ENCODE results near the gene INPP4B.
"Not testable (repeated sequence)": the region's sequence is repeated elsewhere in the genome, so short reads cannot be mapped to it uniquely, and the experiment has no call there.

Gene INPP4B

DNA sequence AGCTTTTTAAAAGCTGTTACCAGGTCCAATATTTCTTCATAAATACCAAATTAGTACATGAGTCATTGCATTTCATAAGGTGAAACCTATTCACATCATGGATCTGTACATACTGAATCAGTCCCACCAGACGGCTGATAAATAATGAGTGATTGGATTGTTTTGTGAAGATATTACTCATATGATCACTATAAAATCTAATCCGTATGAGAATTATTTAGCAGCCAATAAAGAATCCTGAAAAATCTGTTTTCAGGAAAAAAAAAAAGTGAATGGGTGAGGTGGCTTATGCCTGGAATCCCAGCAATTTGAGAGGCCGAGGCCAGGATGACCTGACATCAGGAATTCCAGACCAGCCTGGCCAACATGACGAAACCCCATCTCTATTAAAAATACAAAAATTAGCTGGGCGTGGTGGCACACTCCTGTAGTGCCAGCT lies 438.1 kb downstream of the INPP4B start:
- no peak for DNase-seq (ENCODE audit: low spot score)

DNA sequence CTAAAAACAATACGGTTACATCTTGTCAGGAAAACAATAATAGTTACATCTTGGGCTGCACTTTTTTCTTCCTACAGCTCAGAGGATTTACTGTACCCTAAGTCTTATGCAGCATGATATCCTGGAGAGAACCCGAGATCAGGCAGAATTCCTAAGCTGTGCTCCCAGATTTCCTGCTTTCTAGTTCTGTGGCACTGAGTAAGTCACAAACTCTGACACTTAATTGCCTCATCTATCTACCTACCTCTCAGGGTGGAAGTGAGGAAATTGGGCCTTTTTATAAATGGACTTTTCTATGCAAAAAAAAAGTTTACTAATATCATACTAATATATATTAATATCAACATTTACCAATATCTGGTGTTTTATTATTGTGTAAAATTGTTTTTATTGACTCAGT lies 438.5 kb downstream of the INPP4B start:
- no peak for DNase-seq (ENCODE audit: low spot score)

DNA sequence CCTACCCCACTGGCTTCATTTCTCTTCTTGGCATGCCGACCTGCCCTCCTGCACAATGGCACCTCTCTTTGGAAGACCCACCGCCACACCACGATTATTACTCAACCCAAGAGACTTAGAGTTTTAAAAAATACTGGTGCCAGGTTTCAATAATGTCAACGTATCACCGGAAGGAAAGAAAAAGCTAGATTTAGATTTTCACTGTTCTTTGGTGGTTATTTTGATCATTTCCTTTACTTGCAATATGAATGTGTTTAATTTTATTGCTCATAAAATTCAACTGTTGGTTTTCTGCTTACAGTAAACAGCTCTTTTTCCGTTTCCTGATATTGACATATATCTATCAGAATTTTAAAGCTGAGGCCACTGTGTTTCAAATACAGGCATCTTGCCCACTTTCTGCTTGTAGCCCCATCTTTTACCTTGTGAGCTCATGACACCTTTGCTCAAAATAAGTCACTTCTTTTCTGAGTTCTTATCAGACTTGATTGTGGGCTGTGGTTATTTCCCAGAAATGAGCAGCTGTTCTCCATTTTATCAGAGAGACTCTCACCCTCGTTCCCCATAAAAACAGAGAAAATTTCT lies 439.1 kb downstream of the INPP4B start:
- DNase-seq (ENCODE audit: low spot score): no peak

DNA sequence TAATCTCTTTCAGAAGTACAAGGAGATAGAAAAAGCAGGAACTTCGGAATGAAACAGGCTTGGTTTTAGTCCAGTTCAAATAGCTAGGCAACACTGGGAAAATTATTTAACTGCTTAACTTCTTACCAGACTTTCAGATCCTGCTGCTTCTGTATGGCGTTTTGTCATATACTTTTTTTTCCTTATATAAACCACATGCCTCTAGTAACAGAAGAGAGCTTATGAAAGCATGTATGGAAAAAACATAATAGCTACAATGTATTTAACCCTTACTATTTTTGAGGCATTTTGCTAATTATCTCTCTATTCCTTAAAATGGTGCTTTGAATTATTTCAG lies 439.6 kb downstream of the INPP4B start:
- DNase-seq (ENCODE audit: low spot score): no peak

GRCh38 chr4:142405695-142406498 lies 440.2 kb downstream of the INPP4B start:
- no peak for DNase-seq (ENCODE audit: low spot score)

DNA sequence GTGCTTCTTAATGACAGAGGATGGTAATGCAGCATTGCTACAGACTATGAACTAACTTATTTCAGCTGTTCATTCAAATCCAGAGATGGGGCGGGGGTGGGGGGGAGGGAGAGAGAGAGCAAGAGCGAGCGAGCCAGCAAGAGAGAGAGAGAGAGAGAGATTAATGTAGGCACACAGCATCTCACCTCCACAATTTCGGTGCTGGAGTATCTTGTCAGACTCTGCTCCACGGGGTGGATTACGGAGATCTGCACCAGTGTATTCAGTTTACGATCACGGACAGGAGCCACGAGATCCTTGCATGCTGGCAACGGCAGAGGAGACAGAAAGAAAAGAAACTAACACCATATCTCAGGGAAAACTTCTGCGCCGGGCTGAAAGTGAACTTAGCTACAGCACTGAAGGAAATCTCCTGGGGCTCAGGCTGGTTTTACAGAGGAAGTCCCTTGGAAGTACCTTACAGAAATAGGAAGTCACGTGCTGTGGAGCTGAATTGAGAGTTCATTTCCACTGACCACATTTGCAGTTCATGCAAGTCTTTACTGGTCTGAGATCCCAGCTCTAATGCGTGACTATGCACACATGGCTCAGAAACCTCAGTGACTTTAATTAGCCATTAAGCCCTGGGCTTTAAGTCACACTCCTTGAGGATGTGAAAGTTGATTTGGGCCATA lies 440.9 kb downstream of the INPP4B start:
- DNase-seq (ENCODE audit: low spot score): no peak

- no peak for DNase-seq (ENCODE audit: low spot score)
Measured at GRCh38 chr4:142404191-142404611, 441.9 kb downstream of the INPP4B start.

DNA sequence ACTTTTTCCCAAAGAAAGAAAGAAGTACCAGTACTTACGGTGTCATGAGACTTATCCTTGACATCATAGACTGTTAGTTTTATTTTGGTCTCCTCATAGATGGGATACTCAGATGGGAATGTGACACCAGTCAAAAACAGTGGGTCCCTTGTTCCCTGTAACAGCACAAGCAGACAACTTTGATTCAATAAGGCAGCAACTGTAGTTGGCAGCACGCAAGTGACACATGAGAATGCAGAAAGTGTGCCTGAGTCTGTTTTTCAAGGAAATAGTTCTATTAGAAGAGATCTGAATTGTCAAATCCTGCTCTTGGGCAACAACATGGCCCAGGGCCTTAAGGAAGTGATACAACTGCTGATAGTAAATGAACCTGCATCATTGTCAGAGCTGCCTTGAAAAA lies 443.2 kb downstream of the INPP4B start:
- DNase-seq (ENCODE audit: low spot score): no peak

- no peak for DNase-seq (ENCODE audit: low spot score)
Measured at GRCh38 chr4:142402156-142402555, 443.9 kb downstream of the INPP4B start.

GRCh38 chr4:142397364-142397991 lies 448.6 kb downstream of the INPP4B start:
- DNase-seq (ENCODE audit: low spot score): not testable (repeated sequence)

DNA sequence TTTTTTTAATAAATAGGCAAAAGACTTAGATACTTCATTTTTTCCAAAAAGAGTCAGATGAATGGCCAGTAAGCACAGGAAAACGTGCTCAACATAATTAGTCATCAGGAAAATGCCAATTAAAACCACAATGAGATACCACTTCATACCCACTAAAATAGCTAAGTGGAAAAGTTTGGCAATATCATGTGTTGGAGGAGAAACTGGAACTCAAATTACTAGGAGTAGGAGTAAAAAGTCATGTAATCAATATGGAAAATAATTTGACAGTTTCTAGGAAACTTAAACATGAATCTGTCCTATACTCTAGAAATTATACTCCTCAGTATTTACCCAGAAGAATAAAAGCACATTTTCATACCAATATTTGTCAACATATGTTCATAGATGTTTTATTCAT lies 449.8 kb downstream of the INPP4B start:
- no peak for DNase-seq (ENCODE audit: low spot score)

DNA sequence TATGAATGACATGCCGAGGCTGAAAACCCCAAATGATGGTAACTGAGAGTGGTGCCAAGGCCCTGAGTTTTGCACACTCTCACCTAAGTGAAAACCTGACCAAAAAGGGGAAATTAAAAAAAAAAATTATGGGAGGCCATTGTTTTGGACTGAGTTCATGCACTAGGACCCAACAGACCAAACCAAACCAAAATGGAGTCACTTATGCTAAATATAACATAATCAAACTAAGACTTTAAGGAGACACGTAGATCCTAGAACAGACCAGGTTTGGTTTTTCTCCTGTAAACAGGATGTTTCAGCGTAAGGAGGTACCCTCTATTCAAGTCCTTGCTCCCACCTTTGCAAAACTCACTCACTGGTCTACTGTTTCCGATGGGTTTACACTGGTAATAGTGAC lies 453.0 kb downstream of the INPP4B start:
- no peak for DNase-seq (ENCODE audit: low spot score)

DNA sequence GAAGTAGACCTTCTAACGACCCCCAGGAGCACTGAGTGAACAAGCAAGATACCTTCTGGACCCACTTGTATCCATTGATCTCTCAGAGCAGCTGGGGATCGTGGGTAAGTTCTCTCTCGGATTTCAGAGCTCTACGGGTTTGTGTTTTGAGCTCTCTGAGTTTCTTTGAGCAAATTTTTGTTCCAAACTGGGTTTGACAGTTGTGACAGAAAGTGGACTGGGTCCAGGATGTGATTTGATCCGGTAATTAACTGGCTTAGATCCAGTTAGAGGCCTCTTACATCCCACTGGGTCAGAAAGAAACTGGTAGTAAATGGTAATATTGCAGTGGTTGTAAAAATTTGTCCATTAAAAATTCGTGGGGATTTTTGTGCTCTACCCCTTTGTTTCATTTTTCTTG lies 459.2 kb downstream of the INPP4B start:
- DNase-seq (ENCODE audit: low spot score): no peak

DNA sequence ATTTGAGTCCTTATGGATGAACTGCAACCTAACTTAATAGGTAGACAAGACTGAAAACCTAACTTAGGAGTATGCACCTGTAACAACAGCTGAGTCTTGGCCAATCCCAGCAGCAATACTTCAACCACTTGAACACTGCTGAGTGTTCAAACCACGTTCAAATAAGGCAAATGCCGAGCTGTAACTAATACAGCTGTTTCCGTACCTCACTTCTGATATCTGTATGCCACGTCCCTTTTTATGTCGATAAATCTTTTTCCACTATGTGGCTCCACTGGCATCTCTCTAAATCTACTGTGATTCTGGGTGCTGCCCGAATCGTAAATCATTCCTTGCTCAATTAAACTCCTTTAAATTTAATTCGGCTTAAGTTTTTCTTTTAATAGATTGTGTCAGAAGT lies 459.7 kb downstream of the INPP4B start:
- DNase-seq (ENCODE audit: low spot score): no peak

- DNase-seq (ENCODE audit: low spot score): no peak
Measured at GRCh38 chr4:142383800-142384470, 462.2 kb downstream of the INPP4B start.

GRCh38 chr4:142383354-142383753 lies 462.7 kb downstream of the INPP4B start:
- no peak for DNase-seq (ENCODE audit: low spot score)

- DNase-seq (ENCODE audit: low spot score): no peak
Measured at GRCh38 chr4:142380052-142380602, 466.0 kb downstream of the INPP4B start.

DNA sequence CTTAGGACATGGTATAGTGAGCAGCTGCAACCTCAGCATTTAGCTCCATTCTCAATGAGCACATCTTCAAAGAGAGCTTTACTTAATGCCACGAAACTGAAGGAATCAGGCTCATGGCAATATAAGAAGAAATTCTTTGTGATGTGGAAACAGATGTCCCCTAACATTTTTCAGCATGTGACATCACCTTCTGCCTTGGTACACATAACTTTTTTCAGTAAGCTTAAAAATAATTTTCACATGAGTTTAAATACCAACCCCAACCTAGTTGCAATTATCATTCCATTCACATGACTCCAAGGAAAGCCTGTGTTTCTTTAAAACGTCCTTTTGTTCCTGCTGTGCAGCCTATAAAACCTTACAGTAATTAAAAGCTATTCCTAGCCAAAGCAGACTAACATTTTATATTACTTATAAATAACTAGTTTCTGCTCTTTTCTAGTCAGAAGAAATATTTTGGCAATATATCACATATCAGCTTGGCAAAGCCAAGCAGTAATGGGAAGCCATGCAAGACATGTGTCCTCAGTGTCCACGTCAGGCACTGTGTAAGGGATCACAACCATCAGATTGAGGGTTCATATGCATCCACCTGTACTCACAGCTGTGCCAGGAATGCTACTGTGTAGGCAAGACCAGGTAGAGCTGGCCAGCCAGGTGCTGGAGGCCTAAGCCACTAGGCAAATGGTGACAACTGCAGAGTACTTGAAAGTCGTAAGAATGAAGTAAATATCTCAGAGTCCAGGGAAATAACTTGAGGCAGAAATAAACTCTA lies 466.6 kb downstream of the INPP4B start:
- DNase-seq (ENCODE audit: low spot score): no peak

DNA sequence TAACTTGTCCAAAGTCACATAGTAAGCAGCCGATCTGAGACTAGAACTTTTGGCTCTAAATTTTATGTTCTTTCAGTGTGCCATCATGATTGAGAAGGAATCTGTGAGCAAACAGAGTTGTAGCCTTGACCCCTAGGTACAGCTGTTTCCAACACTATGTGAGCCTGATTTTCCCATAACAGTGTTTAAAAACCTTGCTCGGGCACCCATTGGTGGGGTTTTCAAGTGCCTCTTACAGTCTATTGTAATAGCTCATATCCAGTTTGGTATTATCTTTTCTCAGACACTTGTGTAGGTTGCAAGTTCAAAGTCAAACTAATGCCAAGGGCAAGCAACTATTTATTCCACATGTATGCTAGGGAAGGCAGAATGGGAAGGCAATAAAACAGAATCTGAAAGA lies 467.9 kb downstream of the INPP4B start:
- DNase-seq (ENCODE audit: low spot score): no peak

DNA sequence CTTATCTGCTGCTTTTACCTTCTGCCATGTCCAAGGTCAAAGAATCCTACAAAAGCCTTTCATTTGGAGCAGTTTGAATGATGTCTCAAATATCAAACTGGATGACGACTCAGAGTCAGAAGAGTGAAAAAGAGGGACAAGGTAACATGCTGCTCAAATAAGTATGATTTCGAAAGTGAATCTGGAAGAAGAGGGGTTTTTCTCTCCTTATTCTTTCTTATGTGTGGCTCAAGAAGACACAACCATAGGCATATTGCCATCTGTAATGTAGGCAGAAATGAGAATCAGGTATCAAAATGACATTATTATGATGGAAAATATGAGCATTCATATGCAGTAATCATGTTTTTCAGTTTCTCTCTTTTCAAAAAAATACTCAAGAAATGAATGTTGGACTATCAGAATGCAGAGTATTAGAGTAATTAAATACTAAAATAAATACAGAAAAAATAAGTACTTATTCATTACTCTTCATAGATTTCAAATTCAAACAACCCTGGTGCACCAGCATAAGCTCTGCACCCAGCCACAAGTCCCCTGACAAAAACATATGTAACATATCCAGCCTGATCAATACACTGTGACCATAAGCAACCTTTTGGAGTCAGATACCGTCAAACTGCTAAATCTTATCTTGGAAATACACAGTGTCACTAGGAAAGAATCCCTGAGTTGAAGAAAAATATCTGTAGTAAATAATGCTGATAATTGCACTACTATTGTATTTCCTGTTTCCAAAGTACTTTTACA lies 468.6 kb downstream of the INPP4B start:
- DNase-seq (ENCODE audit: low spot score): no peak

DNA sequence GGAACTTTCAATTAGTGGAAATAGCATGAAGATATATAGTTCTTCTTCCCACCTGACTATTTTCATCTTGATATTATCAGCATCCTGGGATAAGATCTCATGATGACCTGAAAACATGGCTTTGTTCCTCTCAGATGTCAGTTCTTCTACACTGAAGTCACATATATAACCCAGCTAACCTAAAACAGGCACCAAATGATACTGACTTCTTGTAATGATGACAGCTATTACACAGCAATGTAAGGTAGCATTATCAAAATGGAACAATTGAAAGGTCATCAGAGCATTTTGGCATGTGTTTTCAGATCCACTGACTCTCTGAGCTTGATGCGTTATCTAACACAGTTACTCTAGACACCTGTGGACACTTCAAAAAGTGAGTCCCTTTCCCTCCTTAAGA lies 469.9 kb downstream of the INPP4B start:
- no peak for DNase-seq (ENCODE audit: low spot score)
